ENCODE measurements around the gene GNG7. TPM values are rescaled to one million over a fixed set of nuclear protein-coding genes. Genes with fewer than 3 reads are reported as not detected.
"Not testable (repeated sequence)": the region's sequence is repeated elsewhere in the genome, so short reads cannot be mapped to it uniquely, and the experiment has no call there.

GNG7 gene
- polyA plus RNA-seq, 4 donors, result 5.3 to 7.1 (median 5.5) TPM

DNA sequence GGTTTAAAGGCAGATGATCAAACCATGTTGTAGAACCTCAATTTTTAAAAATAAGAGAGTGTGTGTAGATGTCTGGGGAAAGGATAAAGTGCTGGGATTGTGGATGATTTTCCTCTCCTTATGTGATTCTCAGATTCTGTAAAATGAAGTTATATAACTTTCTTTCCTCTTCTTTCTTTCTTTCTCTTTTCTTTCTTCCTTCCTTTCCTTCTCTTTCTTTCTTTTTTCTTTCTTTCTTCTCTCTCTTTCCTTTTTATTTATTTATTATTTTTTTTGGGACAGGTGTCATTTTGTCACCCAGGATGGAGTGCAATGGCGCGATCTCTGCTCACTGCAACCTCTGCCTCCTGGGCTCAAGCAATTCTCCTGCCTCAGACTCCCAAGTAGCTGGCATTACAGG, 144.0 kb downstream of the GNG7 start:
- DNase-seq (ENCODE audit: low read depth in 4 of 4, low spot score in 3 of 4), result no peak

DNA sequence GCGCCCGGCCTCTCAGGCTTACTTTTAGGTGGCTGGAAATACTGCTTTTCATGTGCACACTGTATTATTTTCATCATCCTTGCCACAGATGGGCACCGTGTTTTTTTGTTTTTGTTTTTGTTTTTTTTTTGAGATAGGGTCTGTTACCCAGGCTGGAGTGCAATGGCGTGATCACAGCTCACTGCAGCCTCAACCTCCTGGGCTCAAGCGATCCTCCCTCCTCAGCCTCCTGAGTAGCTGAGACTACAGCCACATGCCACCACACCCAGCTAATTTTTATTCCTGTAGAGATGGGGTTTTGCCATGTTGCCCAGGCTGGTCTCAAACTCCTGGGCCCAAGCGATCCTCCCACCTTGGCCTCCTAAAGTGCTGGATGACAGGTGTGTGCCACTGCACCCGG, 144.4 kb downstream of the GNG7 start:
- not testable (repeated sequence) for DNase-seq (ENCODE audit: low read depth in 4 of 4, low spot score in 3 of 4)

DNA sequence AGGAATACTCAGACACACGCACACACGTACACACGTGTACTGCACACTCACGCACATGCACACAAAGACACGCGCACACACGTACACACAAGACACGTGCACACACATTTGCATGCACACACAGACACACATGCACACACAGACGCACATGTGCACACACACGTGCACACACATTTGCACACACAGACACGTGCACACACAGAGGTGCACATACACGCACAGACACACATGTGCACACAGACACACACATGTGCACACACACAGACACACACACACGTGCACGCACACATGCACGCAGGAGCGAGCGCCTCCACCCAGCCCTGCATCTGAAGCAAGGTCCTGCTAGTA, 145.4 kb downstream of the GNG7 start:
- DNase-seq (ENCODE audit: low read depth in 4 of 4, low spot score in 3 of 4), result no peak

- DNase-seq (ENCODE audit: low read depth in 4 of 4, low spot score in 3 of 4), result no peak
Observed at GRCh38 chr19:2556221-2557092, 146.0 kb downstream of the GNG7 start.

GRCh38 chr19:2555422-2556220, 146.9 kb downstream of the GNG7 start:
- DNase-seq (ENCODE audit: low read depth in 4 of 4, low spot score in 3 of 4), result no peak

- no peak for DNase-seq (ENCODE audit: low read depth in 4 of 4, low spot score in 3 of 4)
Observed at GRCh38 chr19:2554856-2555255, 147.6 kb downstream of the GNG7 start.

DNA sequence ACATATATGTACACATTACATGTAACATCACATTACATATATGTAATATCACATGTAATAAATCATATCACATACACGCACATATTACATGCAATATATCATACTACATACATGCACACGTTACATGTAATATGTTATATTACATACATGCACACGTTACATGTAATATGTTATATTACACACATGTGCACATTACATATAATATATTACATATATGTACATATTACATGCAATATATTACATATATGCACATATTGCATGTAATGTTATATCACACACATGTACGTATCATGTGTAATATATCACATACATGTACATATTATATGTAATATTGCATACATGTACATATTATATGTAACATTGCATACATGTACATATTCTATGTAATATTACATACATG, 149.0 kb downstream of the GNG7 start:
- no peak for DNase-seq (ENCODE audit: low read depth in 4 of 4, low spot score in 3 of 4)

DNA sequence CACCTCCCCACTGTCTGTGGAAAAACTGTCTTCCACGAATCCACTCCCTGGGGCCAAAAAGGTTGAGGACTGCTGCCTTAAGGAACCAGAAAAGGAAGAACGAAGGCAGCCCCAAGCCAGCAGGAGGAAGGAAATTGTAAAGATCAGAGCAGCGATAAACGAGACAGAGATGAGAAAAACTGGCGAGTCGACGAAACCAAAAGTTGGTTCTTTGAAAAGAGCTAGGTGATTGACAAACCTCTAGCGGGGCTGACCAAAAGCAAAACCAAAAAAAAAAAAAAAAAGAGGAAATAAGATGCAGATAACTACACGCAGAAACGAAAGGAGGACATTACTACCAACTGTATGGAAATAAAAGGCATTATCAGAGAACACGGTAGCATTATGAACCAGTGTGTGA, 149.6 kb downstream of the GNG7 start:
- no peak for DNase-seq (ENCODE audit: low read depth in 4 of 4, low spot score in 3 of 4)

GRCh38 chr19:2551864-2552185, 150.7 kb downstream of the GNG7 start:
- DNase-seq (ENCODE audit: low read depth in 4 of 4, low spot score in 3 of 4), result no peak

DNA sequence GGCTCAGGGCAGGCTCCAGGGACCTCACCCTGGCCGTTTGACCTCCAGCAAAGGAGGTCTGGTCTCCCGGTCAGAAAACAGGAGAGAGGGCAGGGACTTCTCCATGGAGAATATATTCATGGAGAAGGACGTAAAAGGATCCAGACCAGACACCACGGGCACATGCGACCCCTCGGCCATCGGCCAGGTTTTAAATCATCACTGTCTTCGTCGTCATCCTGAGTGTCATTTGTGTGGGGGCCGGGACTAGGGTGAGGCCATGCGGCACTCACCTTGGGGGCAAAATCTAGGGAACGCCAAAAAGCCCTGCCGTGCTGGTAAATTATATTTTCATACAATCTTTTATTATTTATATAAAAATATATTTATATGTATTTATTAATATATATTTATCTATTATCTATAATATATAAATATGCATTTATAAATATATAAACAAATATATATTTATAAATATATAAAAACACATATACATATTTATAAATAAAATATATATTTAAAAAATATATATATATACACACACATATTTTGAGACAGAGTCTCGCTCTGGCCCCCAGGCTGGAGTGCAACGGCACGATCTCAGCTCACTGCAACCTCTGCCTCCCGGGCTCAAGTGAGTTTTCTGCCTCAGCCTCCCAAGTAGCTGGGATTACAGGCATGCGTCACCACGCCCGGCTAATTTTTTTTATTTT, 151.2 kb downstream of the GNG7 start:
- no peak for DNase-seq (ENCODE audit: low read depth in 4 of 4, low spot score in 3 of 4)

- DNase-seq (ENCODE audit: low read depth in 4 of 4, low spot score in 3 of 4), result no peak
Observed at GRCh38 chr19:2550431-2551171, 151.9 kb downstream of the GNG7 start.

GRCh38 chr19:2549701-2550191, 152.7 kb downstream of the GNG7 start:
- no peak for DNase-seq (ENCODE audit: low read depth in 4 of 4, low spot score in 3 of 4)

GRCh38 chr19:2548966-2549365, 153.5 kb downstream of the GNG7 start:
- DNase-seq (ENCODE audit: low read depth in 4 of 4, low spot score in 3 of 4), result no peak

DNA sequence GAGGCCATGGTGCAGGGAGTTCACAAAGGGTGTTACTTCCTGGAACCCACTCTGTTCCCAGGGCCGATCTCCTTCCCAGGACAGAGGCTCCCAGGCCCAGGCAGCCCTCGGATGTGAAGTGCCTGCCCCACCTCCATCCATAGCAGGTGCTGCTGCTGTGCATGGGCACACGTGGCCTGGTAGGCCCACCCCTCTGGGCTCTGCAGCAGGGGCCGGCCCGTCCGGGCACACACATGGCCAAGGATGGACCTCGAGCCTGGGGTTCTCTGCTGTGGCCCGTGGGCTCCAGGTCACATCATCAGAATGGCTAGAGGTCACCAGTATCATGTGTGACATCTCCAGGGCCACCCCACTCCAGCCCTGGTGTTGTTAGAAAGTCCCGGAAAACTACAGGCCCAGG, 154.8 kb downstream of the GNG7 start:
- no peak for DNase-seq (ENCODE audit: low read depth in 4 of 4, low spot score in 3 of 4)

DNA sequence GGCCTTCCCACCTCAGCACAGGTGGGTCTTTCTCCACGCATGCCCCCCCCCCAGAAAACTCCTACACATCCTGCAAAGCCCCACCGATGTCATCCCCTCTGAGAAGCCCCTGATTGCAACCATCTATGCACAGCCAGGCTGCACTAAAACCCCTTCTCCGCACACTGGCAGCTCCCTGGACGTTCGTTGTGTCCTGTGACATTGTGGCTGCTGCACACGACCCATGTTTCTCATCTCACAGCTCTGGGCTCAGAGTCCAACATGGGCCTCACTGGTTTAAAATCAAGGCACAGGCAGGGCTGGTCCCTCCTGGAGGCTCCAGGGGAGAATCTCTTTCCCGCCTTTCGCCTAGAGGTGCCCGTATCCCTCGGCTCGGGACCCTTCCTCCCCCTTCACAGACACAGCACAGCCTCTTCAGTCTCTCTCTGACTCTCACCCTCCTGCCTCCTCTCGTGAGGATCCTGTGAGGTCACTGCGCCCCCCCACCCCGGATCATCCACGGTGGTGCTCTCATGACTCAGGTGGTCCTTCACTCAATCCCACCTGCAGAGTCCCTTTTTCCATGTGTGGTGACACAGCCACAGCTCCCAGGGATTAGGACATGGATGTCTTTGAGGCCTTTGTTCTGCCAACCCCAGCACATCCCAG, 155.3 kb downstream of the GNG7 start:
- DNase-seq (ENCODE audit: low read depth in 4 of 4, low spot score in 3 of 4), result no peak

GRCh38 chr19:2546128-2547032, 156.1 kb downstream of the GNG7 start:
- DNase-seq (ENCODE audit: low read depth in 4 of 4, low spot score in 3 of 4), result no peak

DNA sequence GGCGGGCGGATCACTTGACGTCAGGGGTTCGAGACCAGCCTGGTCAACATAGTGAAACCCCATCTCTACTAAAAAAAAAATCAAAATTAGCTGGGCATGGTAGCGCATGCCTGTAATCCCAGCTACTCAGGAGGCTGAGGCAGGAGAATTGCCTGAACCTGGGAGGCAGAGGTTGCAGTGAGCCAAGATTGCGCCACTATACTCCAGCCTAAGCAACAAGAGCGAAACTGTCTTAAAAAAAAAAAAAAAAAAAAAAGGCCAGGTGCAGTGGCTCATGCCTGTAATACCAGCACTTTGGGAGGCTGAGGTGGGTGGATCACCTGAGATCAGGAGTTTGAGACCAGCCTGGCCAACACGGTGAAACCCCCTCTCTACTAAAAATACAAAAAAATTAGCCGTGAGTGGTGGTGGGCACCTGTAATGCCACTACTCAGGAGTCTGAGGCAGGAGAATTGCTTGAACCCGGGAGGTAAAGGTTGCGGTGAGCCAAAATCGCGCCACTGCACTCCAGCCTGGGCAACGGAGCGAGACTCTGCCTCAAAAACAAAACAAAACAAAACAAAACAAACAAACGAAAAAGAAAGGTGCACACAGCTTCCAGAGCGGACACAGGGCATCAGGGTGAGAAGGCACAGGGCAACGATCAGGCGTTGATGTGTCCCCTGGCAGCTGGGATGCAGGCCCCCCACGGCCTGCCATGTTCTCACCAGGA, 156.9 kb downstream of the GNG7 start:
- DNase-seq (ENCODE audit: low read depth in 4 of 4, low spot score in 3 of 4), result not testable (repeated sequence)

DNA sequence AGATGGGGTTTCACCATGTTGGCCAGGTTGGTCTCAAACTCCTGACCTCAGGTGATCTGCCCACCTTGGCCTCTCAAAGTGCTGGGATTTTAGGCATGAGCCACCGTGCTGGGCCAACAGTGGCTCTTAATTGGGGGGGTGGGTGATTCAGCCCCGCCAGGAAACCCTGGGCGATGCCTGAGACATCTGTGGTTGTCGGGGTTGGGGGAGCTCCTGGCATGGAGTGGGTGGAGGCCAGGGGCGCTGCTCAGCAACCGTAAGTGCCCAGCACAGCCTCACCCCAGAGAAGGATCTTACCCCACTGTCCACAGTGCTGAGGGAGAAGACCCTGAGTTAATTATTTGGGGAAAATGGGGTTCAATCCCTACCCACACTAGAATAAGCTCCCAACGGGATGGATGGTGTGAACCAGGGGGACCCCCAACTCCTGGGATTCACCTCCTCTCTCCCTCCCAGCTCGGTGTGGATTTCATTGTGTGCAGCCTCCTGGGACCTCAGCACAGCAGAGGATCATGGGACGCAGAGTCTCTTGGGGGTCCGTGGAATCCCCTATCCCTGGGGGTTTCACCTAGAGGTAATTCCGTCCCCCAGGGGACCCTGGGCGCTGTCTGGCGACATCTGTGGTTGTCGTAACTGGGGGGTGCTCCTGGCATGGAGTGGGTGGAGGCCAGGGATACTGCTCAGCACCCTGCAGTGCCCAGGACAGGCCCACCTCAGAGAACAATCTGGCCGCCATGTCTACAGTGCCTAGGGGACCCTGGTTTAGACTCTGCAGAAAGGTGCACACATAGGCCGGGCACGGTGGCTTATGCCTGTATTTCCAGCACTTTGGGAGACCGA, 157.7 kb downstream of the GNG7 start:
- no peak for DNase-seq (ENCODE audit: low read depth in 4 of 4, low spot score in 3 of 4)
